ENCODE data around the gene BIRC6. TPM values are rescaled to one million over a fixed set of nuclear protein-coding genes. Genes with fewer than 3 reads are reported as not detected.

Gene BIRC6
- total and polyA plus RNA-seq, 2 donors (not counting 1 experiment from before 2014, with no cell fraction given): 41.7 to 166 TPM

- H3K79me2 ChIP-seq (ENCODE audit: control insufficient read depth, insufficient read depth, low read length): peaks cover 67% of the 10 kb centered on the region
- H3K27me3 ChIP-seq (replicated peaks in 1 of 4; ENCODE audit: control extremely low read depth in 1 of 4, control insufficient read depth in 3 of 4, insufficient read depth in 4 of 4, low read length in 3 of 4): no peaks in the 10 kb centered on the region
- peaks cover 6 to 43% of the 10 kb centered on the region in 2 experiments for H3K36me3 ChIP-seq (replicated peaks in 1 of 2; ENCODE audit: control extremely low read depth in 1 of 2, control insufficient read depth in 1 of 2, extremely low read depth in 1 of 2, insufficient read depth in 2 of 2, low read length in 1 of 2)
- H3K4me1 ChIP-seq (ENCODE audit: control insufficient read depth in 2 of 2, insufficient read depth in 2 of 2, low read length in 2 of 2): no peaks in the 10 kb centered on the region
- no CpG with 5 or more reads among the region's 1 CpG for WGBS (ENCODE audit: insufficient coverage)
- Mint-ChIP-seq H3K4me1 (peaks cover 2% of the 10 kb centered on the region), H3K27me3 (no peaks in the 10 kb centered on the region), H3K27ac (no peak overlapping the region), H3K9me3 (ENCODE audit: insufficient read depth) (no peaks in the 10 kb centered on the region), H3K4me3 (no peak overlapping the region)
- peaks cover 6% of the 10 kb centered on the region for H4K20me1 ChIP-seq (ENCODE audit: control insufficient read depth, insufficient read depth, low read length, poor library complexity, severe bottlenecking)
- no peak overlapping the region for H3K4me2 ChIP-seq (replicated peaks; ENCODE audit: low read depth, low read length, poor library complexity, severe bottlenecking)
- DNase-seq: no peak
- H3K9me3 ChIP-seq (ENCODE audit: control extremely low read depth in 1 of 3, control insufficient read depth in 2 of 3, insufficient read depth in 1 of 3, low read length in 2 of 3): no peaks in the 10 kb centered on the region
- no peak overlapping the region for H2AFZ ChIP-seq (ENCODE audit: insufficient read depth, low read depth, low read length, poor library complexity, severe bottlenecking)
- no peak for ATAC-seq (ENCODE audit: low read depth)
- ChIA-PET CTCF (no interaction called here), POLR2A (no interaction called here)
- intact Hi-C loops (cut with micrococcal nuclease): no loop called here
- no peak overlapping the region for H3K27ac ChIP-seq (ENCODE audit: low read length in 2 of 2)
- no peak for TF ChIP-seq EZH2 (IDR thresholded peaks at IDR 0.05; ENCODE audit: borderline replicate concordance, insufficient read depth, low read depth, low read length, poor library complexity, severe bottlenecking)
- TF ChIP-seq, protein P1, sequence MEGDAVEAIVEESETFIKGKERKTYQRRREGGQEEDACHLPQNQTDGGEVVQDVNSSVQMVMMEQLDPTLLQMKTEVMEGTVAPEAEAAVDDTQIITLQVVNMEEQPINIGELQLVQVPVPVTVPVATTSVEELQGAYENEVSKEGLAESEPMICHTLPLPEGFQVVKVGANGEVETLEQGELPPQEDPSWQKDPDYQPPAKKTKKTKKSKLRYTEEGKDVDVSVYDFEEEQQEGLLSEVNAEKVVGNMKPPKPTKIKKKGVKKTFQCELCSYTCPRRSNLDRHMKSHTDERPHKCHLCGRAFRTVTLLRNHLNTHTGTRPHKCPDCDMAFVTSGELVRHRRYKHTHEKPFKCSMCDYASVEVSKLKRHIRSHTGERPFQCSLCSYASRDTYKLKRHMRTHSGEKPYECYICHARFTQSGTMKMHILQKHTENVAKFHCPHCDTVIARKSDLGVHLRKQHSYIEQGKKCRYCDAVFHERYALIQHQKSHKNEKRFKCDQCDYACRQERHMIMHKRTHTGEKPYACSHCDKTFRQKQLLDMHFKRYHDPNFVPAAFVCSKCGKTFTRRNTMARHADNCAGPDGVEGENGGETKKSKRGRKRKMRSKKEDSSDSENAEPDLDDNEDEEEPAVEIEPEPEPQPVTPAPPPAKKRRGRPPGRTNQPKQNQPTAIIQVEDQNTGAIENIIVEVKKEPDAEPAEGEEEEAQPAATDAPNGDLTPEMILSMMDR (IDR thresholded peaks at IDR 0.05): no peak
- no peak overlapping the region for H3K9ac ChIP-seq (ENCODE audit: low read length)
- H3K4me3 ChIP-seq (ENCODE audit: control extremely low read depth in 1 of 5, extremely low read depth in 1 of 5, insufficient read depth in 1 of 5, low read depth in 2 of 5, low read length in 4 of 5): no peak overlapping the region
Observed at GRCh38 chr2:32416519-32416918, 59.7 kb downstream of the BIRC6 start.

DNA sequence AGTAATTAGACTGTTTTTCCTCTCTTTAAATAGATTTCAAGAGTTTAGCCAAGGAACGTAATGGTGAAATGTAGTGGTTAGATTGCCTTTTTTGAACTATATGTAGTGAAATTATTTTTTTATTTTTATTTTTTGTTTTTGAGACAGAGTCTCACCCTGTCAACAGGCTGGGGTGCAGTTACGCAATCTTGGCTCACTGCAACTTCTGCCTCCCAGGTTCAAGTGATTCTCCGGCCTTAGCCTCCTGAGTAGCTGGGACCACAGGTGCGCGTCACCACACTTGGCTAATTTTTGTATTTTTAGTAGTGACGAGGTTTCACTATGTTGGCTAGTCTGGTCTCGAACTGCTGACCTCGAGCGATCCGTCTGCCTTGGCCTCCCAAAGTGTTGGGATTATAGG, 60.8 kb downstream of the BIRC6 start:
- Histone ChIP-seq H3K27me3 (replicated peaks in 1 of 4; ENCODE audit: control extremely low read depth in 1 of 4, control insufficient read depth in 3 of 4, insufficient read depth in 4 of 4, low read length in 3 of 4) (no peaks in the 10 kb centered on the region), H3K27ac (ENCODE audit: low read length in 2 of 2) (no peak overlapping the region), H3K79me2 (ENCODE audit: control insufficient read depth, insufficient read depth, low read length) (peaks cover 75% of the 10 kb centered on the region), H3K4me1 (ENCODE audit: control insufficient read depth in 2 of 2, insufficient read depth in 2 of 2, low read length in 2 of 2) (no peaks in the 10 kb centered on the region), H3K9ac (ENCODE audit: low read length) (no peak overlapping the region), H2AFZ (ENCODE audit: insufficient read depth, low read depth, low read length, poor library complexity, severe bottlenecking) (no peak overlapping the region), H3K9me3 (ENCODE audit: control extremely low read depth in 1 of 3, control insufficient read depth in 2 of 3, insufficient read depth in 1 of 3, low read length in 2 of 3) (no peaks in the 10 kb centered on the region), H4K20me1 (ENCODE audit: control insufficient read depth, insufficient read depth, low read length, poor library complexity, severe bottlenecking) (peaks cover 11% of the 10 kb centered on the region), H3K4me2 (replicated peaks; ENCODE audit: low read depth, low read length, poor library complexity, severe bottlenecking) (no peak overlapping the region), H3K36me3 (replicated peaks in 1 of 2; ENCODE audit: control extremely low read depth in 1 of 2, control insufficient read depth in 1 of 2, extremely low read depth in 1 of 2, insufficient read depth in 2 of 2, low read length in 1 of 2) (peaks cover 6 to 39% of the 10 kb centered on the region in 2 experiments), H3K4me3 (ENCODE audit: control extremely low read depth in 1 of 5, extremely low read depth in 1 of 5, insufficient read depth in 1 of 5, low read depth in 2 of 5, low read length in 4 of 5) (no peak overlapping the region)
- ATAC-seq (ENCODE audit: low read depth) (no peak), DNase-seq (no peak)
- H3K4me3 Mint-ChIP-seq: no peak overlapping the region
- WGBS (ENCODE audit: insufficient coverage): 100% methylated on average over 7 of the region's 10 CpGs
- intact Hi-C loops (cut with micrococcal nuclease): no loop called here
- ChIA-PET CTCF (no interaction called here), POLR2A (interaction anchor here (0.6 kb wide), 1 partner anchor 15 kb away, joined by 5 read pairs; no protein-coding TSS in a partner anchor)
- no peaks in the 10 kb centered on the region for H3K9me3 Mint-ChIP-seq (ENCODE audit: insufficient read depth)
- TF ChIP-seq, protein P1 (IDR thresholded peaks at IDR 0.05): no peak
- no peak for TF ChIP-seq EZH2 (IDR thresholded peaks at IDR 0.05; ENCODE audit: borderline replicate concordance, insufficient read depth, low read depth, low read length, poor library complexity, severe bottlenecking)
- H3K4me1 Mint-ChIP-seq: peaks cover 10% of the 10 kb centered on the region
- H3K27me3 Mint-ChIP-seq: no peaks in the 10 kb centered on the region
- no peak overlapping the region for H3K27ac Mint-ChIP-seq
